ENCODE results near the gene GSX2. TPM values are rescaled to one million over a fixed set of nuclear protein-coding genes. Genes with fewer than 3 reads are reported as not detected.

Gene GSX2
- total RNA-seq, 1 donor from 2014 or later: 0.58 TPM

- DNase-seq (ENCODE audit: low spot score) (no peak), ATAC-seq (peak; percentile 34)
- intact Hi-C loops (cut with DNase I): no loop called here
These were observed 44.8 kb downstream of the GSX2 start for GRCh38 chr4:54144661-54145171.

- DNase-seq (ENCODE audit: low spot score) (no peak), ATAC-seq (no peak)
- intact Hi-C loops (cut with DNase I): no loop called here
These were observed 46.2 kb downstream of the GSX2 start for GRCh38 chr4:54146139-54146538.

GRCh38 chr4:54149323-54149722, 49.4 kb downstream of the GSX2 start:
- ATAC-seq: no peak

More at GRCh38 chr4:54149323-54149722, 49.4 kb downstream of the GSX2 start:
- no peak for DNase-seq (ENCODE audit: low spot score)
- intact Hi-C loops (cut with DNase I): no loop called here

Other genes starting within 250 kb of the GSX2 start
- 34.2 TPM for gene CHIC2, start 35.6 kb upstream of the GSX2 start, total RNA-seq
- 131 TPM for gene PDGFRA, start 129.1 kb downstream of the GSX2 start, total RNA-seq

Data from sciatic nerve (tissue), 2 donors.